GM19193 (cell line): ENCODE data around the gene CAMTA1.

ENCODE experiments used
- POLR2A ChIP-seq: IDR thresholded peaks from 4 replicates; pipeline ENCODE4 v1.6.1; 2011; ENCODE audit not compliant: insufficient read depth, insufficient read length; ENCODE audit errors: extremely low read depth

Gene CAMTA1

GRCh38 chr1:7482772-7483495 is 697.7 kb downstream of the CAMTA1 start:
- no peak for TF ChIP-seq POLR2A

DNA sequence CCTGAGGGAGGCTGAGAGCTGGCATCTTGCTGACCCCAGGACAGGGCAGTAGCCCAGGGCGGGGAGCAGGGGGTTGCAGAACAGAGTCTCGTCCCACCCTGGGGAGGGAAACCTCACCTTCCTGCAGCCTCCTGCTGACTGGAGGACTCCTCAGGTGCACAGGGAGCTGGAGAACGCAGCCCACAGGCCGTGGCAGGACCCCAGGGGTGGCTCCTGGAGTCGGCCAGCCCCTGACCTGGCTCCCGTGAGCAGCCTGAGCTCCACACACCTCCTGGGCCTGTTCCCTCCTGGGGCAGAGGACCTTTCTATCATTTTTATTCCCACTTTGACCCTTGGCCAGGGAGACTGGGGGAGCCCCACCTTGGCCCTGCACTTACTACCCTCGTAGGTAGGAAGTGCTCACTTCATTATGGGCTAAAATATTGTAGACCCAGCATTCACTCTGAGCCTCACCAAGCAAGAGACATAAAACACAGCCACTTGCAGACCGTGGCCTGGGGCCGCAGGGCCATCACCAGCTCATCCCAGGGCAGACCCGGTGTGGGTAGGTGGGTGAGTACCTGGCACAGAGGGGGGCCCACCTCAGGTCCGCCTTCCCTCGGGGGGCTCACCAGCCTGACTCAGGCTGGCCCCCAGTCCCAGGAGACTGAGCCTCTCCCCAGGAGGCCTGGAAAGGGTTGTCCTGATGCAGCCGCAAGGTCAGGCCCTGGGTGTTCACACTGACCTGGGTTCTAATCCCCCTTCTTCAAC is 698.6 kb downstream of the CAMTA1 start:
- TF ChIP-seq POLR2A = no peak

DNA sequence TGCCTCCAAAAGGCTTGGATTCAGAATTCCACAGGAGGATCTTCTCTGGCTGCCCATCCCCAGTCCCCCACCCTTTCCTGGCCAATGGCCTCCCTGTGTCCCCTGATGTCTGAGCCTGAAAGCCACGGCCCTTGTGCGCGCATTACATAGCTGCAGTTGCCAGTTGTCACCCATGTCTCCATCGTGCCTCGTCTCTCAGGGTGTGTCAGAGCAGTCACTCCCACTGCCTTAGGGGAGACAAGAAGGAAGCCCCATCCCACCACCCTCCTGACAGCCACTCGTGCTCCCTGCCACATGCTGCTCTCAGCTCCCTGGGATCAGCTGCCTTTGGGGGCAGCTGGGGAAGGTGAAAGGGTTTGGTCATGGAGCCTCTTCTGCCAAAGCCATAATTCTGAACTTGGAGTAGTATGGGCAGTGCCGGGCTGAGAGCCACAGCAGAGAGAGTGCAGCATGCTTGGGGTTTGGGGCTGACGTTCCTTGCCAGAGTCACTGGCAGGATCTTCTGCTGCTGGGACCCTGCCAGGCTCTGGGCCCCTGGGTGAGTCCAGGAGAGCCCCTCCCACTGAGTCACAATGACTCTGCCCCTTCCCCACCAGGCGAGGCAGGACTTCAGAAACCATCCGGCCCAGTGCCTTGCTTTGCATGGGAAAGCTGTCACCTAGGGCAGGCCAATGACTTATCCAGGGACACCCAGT is 700.0 kb downstream of the CAMTA1 start:
- no peak for TF ChIP-seq POLR2A

DNA sequence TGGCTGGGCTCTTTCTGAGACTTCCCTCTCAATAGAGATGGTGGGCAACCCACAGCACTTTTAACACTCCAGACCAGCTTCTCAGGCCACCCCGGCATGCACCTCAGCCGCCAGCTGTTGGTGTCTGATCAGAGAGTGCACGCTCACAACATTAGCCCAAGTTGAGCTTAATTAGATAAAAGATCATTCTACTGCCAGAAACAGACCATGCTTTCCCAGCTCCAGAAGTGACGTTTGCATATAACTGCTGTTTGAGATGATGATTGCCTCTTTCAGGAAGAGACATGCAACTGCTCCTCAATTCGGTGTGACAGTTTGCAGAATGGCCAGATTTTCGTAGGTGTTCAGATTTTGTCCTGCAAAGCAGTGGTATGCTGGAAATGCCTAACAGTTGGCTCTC is 700.6 kb downstream of the CAMTA1 start:
- TF ChIP-seq POLR2A = no peak

DNA sequence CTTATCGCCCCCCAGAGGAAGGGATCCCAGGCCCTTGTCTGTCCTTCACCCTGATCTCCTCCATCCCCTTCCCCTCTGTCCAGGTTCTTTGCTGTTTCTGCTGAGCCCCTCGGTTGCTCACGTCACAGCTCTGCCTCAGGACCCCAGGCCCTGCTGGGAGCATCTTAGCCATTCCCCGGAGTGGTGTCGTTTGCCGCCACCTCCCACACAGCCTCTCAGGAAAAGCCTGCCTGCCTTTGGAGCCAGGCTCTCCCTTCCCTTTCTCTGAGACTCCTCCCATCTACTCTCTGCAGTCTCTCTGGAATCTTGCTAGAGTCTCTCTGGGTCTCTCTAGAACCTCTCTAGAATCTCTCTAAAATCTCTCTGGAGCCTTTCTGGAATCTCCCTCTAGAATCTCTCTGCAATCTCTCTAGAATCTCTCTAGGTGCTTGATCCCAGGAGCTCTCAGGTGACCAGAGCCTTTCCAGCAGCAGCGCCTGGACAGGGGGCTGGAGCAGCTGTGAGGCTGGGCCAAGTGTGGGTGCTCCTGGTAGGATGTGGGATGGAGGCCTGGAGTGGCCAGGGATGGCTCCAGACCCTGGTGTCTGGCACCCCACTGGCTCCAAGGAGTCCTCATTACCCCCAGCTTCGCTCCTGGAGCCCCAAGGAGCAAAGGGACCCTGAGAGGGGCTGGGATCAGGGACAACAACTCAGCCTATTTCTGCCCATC is 702.7 kb downstream of the CAMTA1 start:
- TF ChIP-seq POLR2A = no peak

- no peak for TF ChIP-seq POLR2A
Observed at GRCh38 chr1:7488475-7488842, 703.2 kb downstream of the CAMTA1 start.

DNA sequence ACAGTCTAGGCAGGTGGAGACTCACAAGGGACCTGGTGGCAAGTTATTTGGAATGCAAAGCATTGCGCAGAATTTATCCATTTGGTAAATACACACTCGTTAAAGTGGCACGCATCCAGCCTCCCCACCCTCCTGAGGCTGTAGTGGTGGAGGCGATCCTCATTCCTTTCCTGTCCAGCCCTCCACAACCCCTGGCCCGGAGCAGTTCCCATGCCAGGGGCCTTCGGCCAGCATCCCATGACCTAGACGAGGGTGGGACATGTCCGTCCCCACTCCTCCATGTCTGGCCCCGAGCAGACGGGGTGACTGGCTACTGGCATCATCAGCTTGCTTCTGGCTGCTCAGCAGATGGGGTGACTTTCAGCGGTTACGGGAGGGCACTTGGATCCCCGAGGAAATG is 704.3 kb downstream of the CAMTA1 start:
- no peak for TF ChIP-seq POLR2A

GRCh38 chr1:7490576-7490975 is 705.3 kb downstream of the CAMTA1 start:
- TF ChIP-seq POLR2A = no peak

- TF ChIP-seq POLR2A = no peak
Observed at GRCh38 chr1:7491109-7491817, 706.0 kb downstream of the CAMTA1 start.

- no peak for TF ChIP-seq POLR2A
Observed at GRCh38 chr1:7491818-7492173, 706.5 kb downstream of the CAMTA1 start.

GRCh38 chr1:7493711-7494454 is 708.6 kb downstream of the CAMTA1 start:
- TF ChIP-seq POLR2A = no peak

DNA sequence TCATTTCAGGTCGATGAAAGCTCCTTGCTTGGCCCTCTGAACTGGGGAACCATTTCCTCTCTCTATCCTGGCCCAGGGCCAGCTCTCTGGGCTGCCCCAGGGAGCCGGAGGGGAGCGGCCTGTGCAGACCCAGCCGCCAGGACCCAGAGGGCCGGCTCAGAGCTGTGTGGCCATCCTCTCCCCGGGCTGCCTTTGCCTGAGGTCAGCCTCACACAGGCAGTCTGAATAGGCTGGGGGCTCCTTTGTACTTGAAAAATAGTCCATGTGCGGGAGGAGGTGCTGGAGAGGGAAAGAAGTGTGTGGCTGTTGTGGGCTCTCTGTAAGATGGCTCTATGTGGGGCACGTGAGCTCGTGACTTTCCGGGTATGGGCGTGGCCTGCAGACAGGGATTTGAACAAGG is 710.7 kb downstream of the CAMTA1 start:
- TF ChIP-seq POLR2A = no peak

- no peak for TF ChIP-seq POLR2A
Observed at GRCh38 chr1:7497107-7497637, 711.9 kb downstream of the CAMTA1 start.
